GM21529 (cell line): ENCODE results near the gene ZFP36L2.

Experiments used
- ATAC-seq: cut with Tn5 transposase; IDR thresholded peaks from one replicate; pipeline ENCODE4 v1.9.1; 2021; ENCODE audit not compliant: unreplicated experiment

ZFP36L2 gene

GRCh38 chr2:43224571-43225092, 1.8 kb downstream of the ZFP36L2 start:
- no peak for ATAC-seq

DNA sequence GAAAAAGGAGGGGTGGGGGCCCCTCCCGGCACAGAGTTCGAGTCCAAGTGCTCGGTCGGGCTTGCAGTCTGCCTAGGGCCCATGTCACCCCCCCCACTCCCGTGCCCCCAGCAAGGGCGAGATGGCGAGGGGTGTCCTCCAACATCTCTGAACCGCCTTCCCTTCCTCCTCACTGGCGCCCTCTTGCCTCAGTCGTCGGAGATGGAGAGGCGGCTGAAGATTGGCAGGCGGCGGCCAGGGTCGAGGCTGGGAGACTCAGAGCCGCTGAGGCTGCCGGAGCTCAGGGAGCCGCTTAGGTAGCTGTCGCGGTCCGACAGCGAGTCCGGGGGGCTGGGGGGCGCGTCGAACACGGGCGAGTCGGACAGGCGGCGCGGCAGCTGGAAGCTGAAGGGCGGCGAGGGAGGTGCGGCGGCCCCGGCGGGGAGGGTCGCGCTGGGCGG, 2.3 kb downstream of the ZFP36L2 start:
- ATAC-seq, result no peak

- ATAC-seq, result no peak
Observed at GRCh38 chr2:43223521-43224001, 2.8 kb downstream of the ZFP36L2 start.

DNA sequence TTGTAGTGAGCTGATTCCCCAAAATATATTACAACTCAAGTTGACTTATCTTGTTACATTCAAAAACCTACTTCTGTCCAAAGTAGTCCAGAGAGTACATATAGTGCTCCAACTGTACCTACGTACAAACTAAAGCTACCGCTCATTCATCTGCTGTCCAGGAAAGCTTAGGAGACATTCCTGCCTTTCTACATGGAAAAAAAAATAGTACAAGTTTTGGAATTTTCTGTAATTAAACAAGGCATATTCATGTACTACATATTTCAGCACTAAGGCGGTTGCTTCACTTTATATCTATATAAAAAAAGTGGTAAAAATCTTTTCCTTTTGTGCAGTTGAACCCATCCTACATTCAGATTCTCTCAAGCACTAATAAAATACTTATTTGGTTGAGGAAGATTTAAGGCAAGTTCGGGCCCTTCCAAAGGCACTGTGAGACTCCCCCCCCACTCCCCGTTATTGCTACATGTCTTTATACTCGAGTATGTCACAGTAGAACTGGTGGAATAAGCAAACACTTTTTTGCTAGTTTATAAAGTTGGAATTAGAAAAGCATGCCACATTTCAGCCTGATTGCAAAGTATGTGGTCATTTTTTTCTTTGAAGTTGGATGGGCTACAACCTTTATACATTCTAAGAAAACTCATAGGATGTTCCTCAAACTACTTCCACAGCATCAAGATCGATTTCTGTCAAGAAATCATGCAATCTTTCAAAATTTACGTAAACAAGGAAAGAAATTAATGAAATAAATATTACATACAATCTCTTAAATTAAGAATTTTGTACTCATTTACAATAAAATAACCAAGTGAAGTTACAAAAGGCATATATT, 3.7 kb downstream of the ZFP36L2 start:
- ATAC-seq, result no peak

DNA sequence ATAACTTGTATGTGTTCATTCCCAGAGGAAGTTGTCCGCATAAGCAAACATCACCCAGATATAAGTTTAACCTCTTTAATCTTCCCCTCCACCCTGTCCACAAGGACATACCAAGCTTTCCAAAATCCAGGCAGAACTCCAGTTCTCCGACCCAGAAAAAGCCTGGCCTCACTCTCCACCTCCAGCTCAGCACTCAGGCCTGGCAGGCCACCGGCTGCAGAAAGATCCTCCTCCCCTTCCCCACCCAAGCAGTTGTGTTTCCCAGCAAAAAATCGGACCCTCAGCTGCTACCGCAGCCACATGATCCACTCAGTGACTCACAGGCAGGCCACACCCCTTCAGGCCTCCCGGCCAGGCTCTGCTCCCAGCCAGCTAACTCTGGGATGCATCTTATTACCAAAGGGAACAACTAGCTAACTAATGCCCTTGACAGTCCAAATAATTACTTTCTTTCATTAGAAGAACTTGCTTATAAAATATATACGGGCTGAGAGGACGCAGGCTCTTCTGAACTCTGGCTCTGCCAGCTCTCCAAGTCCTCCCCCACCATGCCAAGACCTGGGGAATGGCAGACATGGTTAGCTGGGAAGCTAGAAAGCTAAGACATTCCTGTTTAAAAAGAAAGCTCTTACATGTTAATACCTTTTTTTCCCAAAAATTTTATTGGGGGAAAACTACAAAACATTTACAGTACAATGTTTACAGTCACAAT, 4.5 kb downstream of the ZFP36L2 start:
- ATAC-seq, result no peak

GRCh38 chr2:43221124-43221762, 5.2 kb downstream of the ZFP36L2 start:
- ATAC-seq, result no peak

DNA sequence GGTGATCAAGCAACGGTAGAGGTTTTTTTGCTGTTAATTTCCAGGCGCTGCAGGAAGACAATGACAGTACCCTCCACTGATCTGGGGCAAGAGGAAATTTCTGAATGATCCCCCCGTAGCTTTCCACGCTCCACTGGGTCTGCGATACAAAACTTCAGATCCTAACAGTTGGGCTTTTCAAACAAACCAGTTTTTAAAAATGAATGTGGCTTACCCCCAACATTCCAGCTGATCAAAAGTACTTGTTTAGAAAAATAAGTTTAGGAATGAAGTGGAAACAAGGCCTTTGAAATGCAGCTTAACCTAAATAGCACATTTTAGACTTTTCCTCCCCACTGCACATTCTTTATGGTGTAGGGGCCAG, 5.7 kb downstream of the ZFP36L2 start:
- no peak for ATAC-seq

- no peak for ATAC-seq
Observed at GRCh38 chr2:43220229-43220751, 6.1 kb downstream of the ZFP36L2 start.

- peak; percentile 60 for ATAC-seq
Observed at GRCh38 chr2:43219383-43220228, 6.8 kb downstream of the ZFP36L2 start.

GRCh38 chr2:43218702-43219382, 7.6 kb downstream of the ZFP36L2 start:
- ATAC-seq, result peak; percentile 26

DNA sequence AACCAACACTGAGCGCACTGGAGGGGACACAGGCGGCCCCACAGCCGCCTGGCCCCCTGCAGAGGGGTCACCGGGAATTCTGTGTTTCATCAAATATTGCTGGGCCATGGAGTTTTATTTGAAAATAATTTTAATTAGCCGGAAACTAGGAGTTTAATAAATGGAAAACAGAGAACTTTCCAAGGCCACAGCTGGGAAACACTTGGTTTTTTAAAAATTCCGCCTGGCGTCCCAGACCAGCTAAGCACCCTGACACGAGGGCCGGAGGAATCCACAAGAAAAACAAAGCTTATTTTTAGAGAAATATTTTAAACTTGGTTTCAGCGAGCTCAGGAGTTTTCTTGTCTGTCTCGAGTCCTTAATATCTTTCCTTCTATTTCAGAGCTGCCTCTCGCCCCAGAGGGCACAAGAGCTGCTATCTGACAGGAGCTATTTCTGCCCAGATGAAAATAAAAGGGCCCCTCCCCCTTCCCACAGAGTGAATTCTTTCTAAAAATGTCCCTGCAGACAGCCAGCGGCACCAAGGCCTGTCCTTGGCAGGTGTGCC, 8.2 kb downstream of the ZFP36L2 start:
- ATAC-seq, result no peak

GRCh38 chr2:43217228-43218154, 8.9 kb downstream of the ZFP36L2 start:
- ATAC-seq, result no peak

- ATAC-seq, result no peak
Observed at GRCh38 chr2:43216629-43217028, 9.8 kb downstream of the ZFP36L2 start.

DNA sequence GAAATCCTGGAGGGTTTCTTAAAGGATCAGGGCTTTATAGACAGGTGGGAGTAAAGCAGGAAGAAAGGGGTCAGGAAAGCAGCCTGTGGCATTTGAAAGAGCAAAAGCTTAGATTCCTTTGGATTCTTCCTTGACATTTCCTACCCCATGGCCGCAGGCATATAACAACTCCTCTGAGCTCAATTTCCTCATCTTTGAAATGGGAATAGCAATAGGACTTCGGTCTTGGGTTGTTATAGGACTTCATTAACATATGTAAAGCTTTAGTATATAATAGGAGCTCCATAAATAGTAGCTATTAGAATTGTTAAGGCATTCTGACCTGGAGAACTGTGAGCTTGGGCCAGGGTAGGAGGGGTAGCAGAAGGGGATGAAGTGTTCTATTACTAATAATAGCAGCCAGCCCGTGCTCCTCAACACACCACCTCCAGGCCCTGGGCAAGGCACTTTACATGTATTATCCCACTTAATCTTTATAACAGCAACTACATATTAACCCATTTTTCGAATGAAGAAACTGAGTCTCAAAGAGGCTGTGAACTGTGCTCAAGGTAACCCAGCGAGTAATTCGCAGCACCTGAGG, 10.6 kb downstream of the ZFP36L2 start:
- no peak for ATAC-seq

DNA sequence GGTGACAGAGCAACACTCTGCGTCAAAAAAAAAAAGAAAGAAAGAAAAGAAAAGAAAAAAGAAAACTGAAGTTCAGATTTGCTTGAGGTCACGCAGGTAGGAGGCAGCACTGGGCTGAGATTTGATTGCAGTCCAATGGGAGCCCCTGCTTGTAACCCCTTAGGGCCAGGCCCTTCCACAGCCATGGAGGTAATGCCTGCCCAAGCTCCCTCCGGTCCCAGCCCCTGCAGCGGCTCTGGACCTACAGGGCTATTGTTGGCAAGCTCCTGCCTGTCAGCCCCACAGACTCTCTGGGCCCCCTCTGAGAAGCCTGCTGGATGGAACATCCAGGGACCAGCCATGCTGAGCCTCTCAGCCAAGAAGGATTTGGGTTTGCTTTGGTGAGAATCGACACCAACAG, 12.2 kb downstream of the ZFP36L2 start:
- ATAC-seq, result no peak

DNA sequence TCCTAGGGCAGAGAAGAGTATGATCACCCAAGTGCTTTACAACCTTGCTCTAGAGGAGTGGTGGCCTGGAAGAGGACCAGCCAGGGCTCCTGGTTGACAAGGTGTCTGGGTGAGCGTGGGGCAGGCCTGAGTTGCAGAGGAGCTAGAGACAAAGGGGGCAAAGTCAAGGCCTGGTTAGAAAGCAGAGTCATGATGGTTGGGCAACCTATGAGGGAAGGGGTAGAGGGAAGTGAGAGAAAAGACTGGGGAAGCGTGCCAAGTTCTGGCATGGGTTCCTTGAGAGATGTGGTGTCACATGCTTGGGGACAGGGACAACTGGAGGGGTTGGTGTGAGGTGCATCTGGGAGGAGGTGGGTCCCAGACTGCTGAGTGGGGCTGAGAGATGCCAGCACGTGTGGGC, 13.5 kb downstream of the ZFP36L2 start:
- no peak for ATAC-seq

DNA sequence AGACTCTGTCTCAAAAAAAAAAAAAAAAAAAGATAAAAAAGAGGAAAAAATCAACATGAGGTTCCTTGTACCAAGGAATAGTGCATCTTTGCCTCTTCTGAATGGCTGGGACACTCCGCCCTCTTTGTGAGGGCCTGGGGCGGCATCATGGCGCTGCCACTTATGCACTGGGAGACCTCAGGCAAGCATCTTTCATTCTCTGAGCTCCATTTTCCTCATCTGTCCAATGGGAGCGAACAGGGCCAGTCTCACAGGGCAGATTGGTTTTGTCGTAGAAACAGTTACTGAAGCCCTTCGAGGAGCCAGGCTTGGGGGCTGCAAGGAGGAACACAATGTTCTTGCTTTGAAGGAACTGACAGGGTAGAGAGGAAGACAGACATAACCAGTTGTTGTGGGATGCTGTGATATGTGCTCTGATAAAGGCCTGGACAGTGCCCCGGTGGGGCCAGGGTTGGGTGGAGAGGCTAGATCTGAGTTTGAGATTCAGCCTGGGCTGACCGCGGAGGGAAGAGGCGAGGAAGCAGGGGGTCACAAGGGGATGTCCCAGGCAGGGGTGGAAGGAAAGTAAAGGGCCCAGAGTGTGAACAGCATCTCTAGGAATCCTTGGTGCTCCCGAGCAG, 14.1 kb downstream of the ZFP36L2 start:
- ATAC-seq, result no peak
